Stimulated activated naive CD8-positive, alpha-beta T cell treated with anti-CD3 and anti-CD28 coated beads, Interleukin-15, amount 100 ng/mL, for 72 hours (primary cell): ENCODE results near the gene CACNG7.

ENCODE experiments used
- ATAC-seq: fragments of 150-1000 bp; cut with Tn5 transposase; 2 replicates; pipeline ENCODE4 v1.10.0; 2021; ENCODE audit warnings: mild to moderate bottlenecking, moderate library complexity
- DNase-seq, 2 donors: peaks; one replicate each; pipeline ENCODE4 v3.0.0; 2021 to 2022
- H3K27ac Mint-ChIP-seq, 2 donors: one replicate each; pipeline ENCODE4 v1.8.0; 2022; ENCODE audit warnings: mild to moderate bottlenecking in 2 of 2, mixed read lengths in 2 of 2, moderate library complexity in 2 of 2
- H3K27me3 Mint-ChIP-seq: one replicate; pipeline ENCODE4 v1.8.0; 2022; ENCODE audit warnings: mixed read lengths
- H3K4me1 Mint-ChIP-seq: one replicate; pipeline ENCODE4 v1.8.0; 2022; ENCODE audit warnings: mild to moderate bottlenecking, mixed read lengths
- H3K4me3 Mint-ChIP-seq, 2 donors: one replicate each; pipeline ENCODE4 v1.8.0; 2022; ENCODE audit warnings: mild to moderate bottlenecking in 2 of 2, mixed read lengths in 2 of 2, moderate library complexity in 1 of 2
- H3K9me3 Mint-ChIP-seq, 2 donors: one replicate each; pipeline ENCODE4 v1.8.0; 2022; ENCODE audit warnings: mixed read lengths in 2 of 2

The CACNG7 gene

GRCh38 chr19:53885036-53885435 lies 24.0 kb upstream of the CACNG7 start:
- peaks cover 27% of the 10 kb centered on the region for H3K4me1 Mint-ChIP-seq
- no peak overlapping the region for H3K27ac Mint-ChIP-seq
- DNase-seq = no peak
- ATAC-seq = no peak
- no peak overlapping the region for H3K4me3 Mint-ChIP-seq
- no peaks in the 10 kb centered on the region for H3K9me3 Mint-ChIP-seq
- no peaks in the 10 kb centered on the region for H3K27me3 Mint-ChIP-seq

- no peak for DNase-seq
- Mint-ChIP-seq H3K9me3 (no peaks in the 10 kb centered on the region), H3K4me3 (no peak overlapping the region), H3K27me3 (peaks cover 53% of the 10 kb centered on the region), H3K27ac (no peak overlapping the region), H3K4me1 (peaks cover 11% of the 10 kb centered on the region)
- no peak for ATAC-seq
These were observed 16.6 kb upstream of the CACNG7 start for GRCh38 chr19:53892301-53892980.

- H3K4me3 Mint-ChIP-seq = no peak overlapping the region
- H3K27ac Mint-ChIP-seq = peak overlapping the region in 1 of 2 donors; percentile 56
- peaks cover 58% of the 10 kb centered on the region for H3K27me3 Mint-ChIP-seq
- peaks cover 14% of the 10 kb centered on the region for H3K4me1 Mint-ChIP-seq
- no peak for ATAC-seq
- no peak for DNase-seq
- H3K9me3 Mint-ChIP-seq = no peaks in the 10 kb centered on the region
These were observed 16.1 kb upstream of the CACNG7 start for GRCh38 chr19:53892981-53893325.

- Mint-ChIP-seq H3K9me3 (no peaks in the 10 kb centered on the region), H3K4me3 (no peak overlapping the region)
- no peak for ATAC-seq
These were observed 14.4 kb upstream of the CACNG7 start for GRCh38 chr19:53894707-53895106.

GRCh38 chr19:53896682-53897081 lies 12.4 kb upstream of the CACNG7 start:
- ATAC-seq (no peak), DNase-seq (no peak)
- no peak overlapping the region for H3K27ac Mint-ChIP-seq
- H3K4me3 Mint-ChIP-seq = no peak overlapping the region
- peaks cover 16% of the 10 kb centered on the region for H3K4me1 Mint-ChIP-seq
- H3K27me3 Mint-ChIP-seq = peaks cover 78% of the 10 kb centered on the region
- no peaks in the 10 kb centered on the region for H3K9me3 Mint-ChIP-seq

More at GRCh38 chr19:53894707-53895106, 14.4 kb upstream of the CACNG7 start:
- H3K4me1 Mint-ChIP-seq = peaks cover 22% of the 10 kb centered on the region
- DNase-seq = no peak
- H3K27ac Mint-ChIP-seq = no peak overlapping the region
- H3K27me3 Mint-ChIP-seq = peaks cover 76% of the 10 kb centered on the region

GRCh38 chr19:53897459-53897858 lies 11.6 kb upstream of the CACNG7 start:
- no peaks in the 10 kb centered on the region for H3K9me3 Mint-ChIP-seq
- no peak overlapping the region for H3K27ac Mint-ChIP-seq
- H3K4me3 Mint-ChIP-seq = no peak overlapping the region
- DNase-seq (no peak), ATAC-seq (no peak)
- peaks cover 71% of the 10 kb centered on the region for H3K27me3 Mint-ChIP-seq
- peaks cover 16% of the 10 kb centered on the region for H3K4me1 Mint-ChIP-seq

GRCh38 chr19:53898166-53898565 lies 10.9 kb upstream of the CACNG7 start:
- ATAC-seq = no peak
- Mint-ChIP-seq H3K4me3 (no peak overlapping the region), H3K9me3 (no peaks in the 10 kb centered on the region), H3K27me3 (peaks cover 64% of the 10 kb centered on the region), H3K4me1 (peaks cover 16% of the 10 kb centered on the region), H3K27ac (no peak overlapping the region)
- no peak for DNase-seq

- DNase-seq (no peak), ATAC-seq (no peak)
- Mint-ChIP-seq H3K9me3 (no peaks in the 10 kb centered on the region), H3K27ac (no peak overlapping the region), H3K4me1 (peaks cover 16% of the 10 kb centered on the region), H3K4me3 (no peak overlapping the region), H3K27me3 (peaks cover 60% of the 10 kb centered on the region)
These were observed 10.3 kb upstream of the CACNG7 start for GRCh38 chr19:53898636-53899341.

- Mint-ChIP-seq H3K27me3 (peaks cover 62% of the 10 kb centered on the region), H3K9me3 (no peaks in the 10 kb centered on the region), H3K4me3 (no peak overlapping the region), H3K27ac (no peak overlapping the region), H3K4me1 (peaks cover 16% of the 10 kb centered on the region)
- ATAC-seq (no peak), DNase-seq (no peak)
These were observed 8.8 kb upstream of the CACNG7 start for GRCh38 chr19:53900191-53900860.

GRCh38 chr19:53903055-53903680 lies 5.9 kb upstream of the CACNG7 start:
- Mint-ChIP-seq H3K27me3 (peaks cover 72% of the 10 kb centered on the region), H3K9me3 (no peaks in the 10 kb centered on the region), H3K4me1 (peaks cover 32% of the 10 kb centered on the region), H3K4me3 (no peak overlapping the region), H3K27ac (no peak overlapping the region)
- DNase-seq (no peak), ATAC-seq (no peak)

- H3K27me3 Mint-ChIP-seq = peaks cover 72% of the 10 kb centered on the region
- DNase-seq (no peak), ATAC-seq (no peak)
- H3K27ac Mint-ChIP-seq = no peak overlapping the region
- no peaks in the 10 kb centered on the region for H3K9me3 Mint-ChIP-seq
- no peak overlapping the region for H3K4me3 Mint-ChIP-seq
- peaks cover 34% of the 10 kb centered on the region for H3K4me1 Mint-ChIP-seq
These were observed 4.2 kb upstream of the CACNG7 start for GRCh38 chr19:53904909-53905308.

GRCh38 chr19:53905787-53906186 lies 3.3 kb upstream of the CACNG7 start:
- DNase-seq = no peak
- Mint-ChIP-seq H3K4me3 (no peak overlapping the region), H3K4me1 (peaks cover 38% of the 10 kb centered on the region), H3K27me3 (peaks cover 72% of the 10 kb centered on the region), H3K27ac (no peak overlapping the region), H3K9me3 (no peaks in the 10 kb centered on the region)
- no peak for ATAC-seq

GRCh38 chr19:53906211-53907192 lies 2.6 kb upstream of the CACNG7 start:
- H3K27ac Mint-ChIP-seq = no peak overlapping the region
- DNase-seq = peak; percentile 64 to 75
- peaks cover 38% of the 10 kb centered on the region for H3K4me1 Mint-ChIP-seq
- peaks cover 76% of the 10 kb centered on the region for H3K27me3 Mint-ChIP-seq
- H3K4me3 Mint-ChIP-seq = peak overlapping the region in 1 of 2 donors; percentile 36
- no peaks in the 10 kb centered on the region for H3K9me3 Mint-ChIP-seq
- peak; percentile 62 for ATAC-seq

- DNase-seq (no peak), ATAC-seq (no peak)
- H3K4me3 Mint-ChIP-seq = peak overlapping the region; percentile 36 to 38
- H3K27me3 Mint-ChIP-seq = peaks cover 83% of the 10 kb centered on the region
- no peaks in the 10 kb centered on the region for H3K9me3 Mint-ChIP-seq
- peaks cover 38% of the 10 kb centered on the region for H3K4me1 Mint-ChIP-seq
- H3K27ac Mint-ChIP-seq = no peak overlapping the region
These were observed 1.9 kb upstream of the CACNG7 start for GRCh38 chr19:53907193-53907581.

GRCh38 chr19:53907690-53908089 lies 1.4 kb upstream of the CACNG7 start:
- peaks cover 87% of the 10 kb centered on the region for H3K27me3 Mint-ChIP-seq
- no peak overlapping the region for H3K27ac Mint-ChIP-seq
- ATAC-seq (peak; percentile 18), DNase-seq (no peak)
- H3K4me1 Mint-ChIP-seq = peaks cover 38% of the 10 kb centered on the region
- peak overlapping the region; percentile 1 to 38 for H3K4me3 Mint-ChIP-seq
- no peaks in the 10 kb centered on the region for H3K9me3 Mint-ChIP-seq
